WTC11 (cell line): ENCODE results near the gene CPNE9. TPM values are rescaled to one million over a fixed set of nuclear protein-coding genes. Genes with fewer than 3 reads are reported as not detected.

Source experiments
- ATAC-seq: fragments of 200-7000 bp; cut with Tn5 transposase; 2 replicates; pipeline ENCODE4 v1.10.0; 2021; ENCODE audit warnings: mild to moderate bottlenecking, moderate library complexity
- CTCF ChIA-PET: fragments of 300-600 bp; sonication (Branson Sonifier 250); formaldehyde crosslinking; loops from one replicate; lab custom pipeline; 2021; ENCODE audit warnings: antibody characterized with exemption; lab: Charles Lee
- POLR2A ChIA-PET: fragments of 350-600 bp; sonication (Branson Sonifier 250); formaldehyde crosslinking; loops from one replicate; lab custom pipeline; 2021; ENCODE audit warnings: antibody characterized with exemption; lab: Charles Lee
- DNase-seq: peaks from one replicate; pipeline ENCODE4 v3.0.0; 2021; ENCODE audit warnings: low spot score
- H3K27ac Mint-ChIP-seq: 2 replicates; pipeline ENCODE4 v1.8.0; 2021; ENCODE audit warnings: mixed read lengths
- H3K27me3 Mint-ChIP-seq: 2 replicates; pipeline ENCODE4 v1.8.0; 2021; ENCODE audit warnings: low read depth, mild to moderate bottlenecking, moderate library complexity, mixed read lengths
- H3K36me3 Mint-ChIP-seq: 2 replicates; pipeline ENCODE4 v1.8.0; 2021; ENCODE audit warnings: mixed read lengths
- H3K4me1 Mint-ChIP-seq: 2 replicates; pipeline ENCODE4 v1.8.0; 2022; ENCODE audit warnings: mixed read lengths
- H3K4me3 Mint-ChIP-seq: 2 replicates; pipeline ENCODE4 v1.8.0; 2021; ENCODE audit warnings: mild to moderate bottlenecking, moderate library complexity, mixed read lengths
- H3K9me3 Mint-ChIP-seq: 2 replicates; pipeline ENCODE4 v1.8.0; 2021; ENCODE audit warnings: mixed read lengths
- ARID4B ChIP-seq: sonication (generic); formaldehyde crosslinking; IDR thresholded peaks from 2 replicates; pipeline ENCODE4 v1.8.0; 2023; ENCODE audit warnings: missing genetic modification reagents, mild to moderate bottlenecking, borderline replicate concordance
- ATF2 ChIP-seq: sonication (generic); formaldehyde crosslinking; IDR thresholded peaks from 2 replicates; pipeline ENCODE4 v1.8.1; 2022; ENCODE audit warnings: low read depth, missing genetic modification reagents, borderline replicate concordance
- ATF3 ChIP-seq: sonication (generic); formaldehyde crosslinking; conservative IDR thresholded peaks from 2 replicates; pipeline ENCODE4 v1.8.1; 2022; ENCODE audit warnings: mild to moderate bottlenecking, missing genetic modification reagents
- CREB1 ChIP-seq: sonication (generic); formaldehyde crosslinking; IDR thresholded peaks from 2 replicates; pipeline ENCODE4 v1.8.0; 2023; ENCODE audit warnings: mild to moderate bottlenecking, missing genetic modification reagents
- E2F5 ChIP-seq: sonication (generic); formaldehyde crosslinking; IDR thresholded peaks from 2 replicates; pipeline ENCODE4 v1.8.1; 2022; ENCODE audit warnings: mild to moderate bottlenecking, moderate library complexity, missing genetic modification reagents
- ELF4 ChIP-seq: sonication (generic); formaldehyde crosslinking; IDR thresholded peaks from 2 replicates; pipeline ENCODE4 v1.8.1; 2022; ENCODE audit warnings: low read depth, mild to moderate bottlenecking, moderate library complexity, missing genetic modification reagents
- FOXK1 ChIP-seq: sonication (generic); formaldehyde crosslinking; IDR thresholded peaks from 2 replicates; pipeline ENCODE4 v1.8.0; 2022; ENCODE audit warnings: mild to moderate bottlenecking, moderate library complexity, missing genetic modification reagents
- GRHL2 ChIP-seq: fragments of 250-450 bp; sonication (Bioruptor Pico); IDR thresholded peaks from 2 replicates; pipeline ENCODE4 v1.8.0; 2022; ENCODE audit warnings: mild to moderate bottlenecking, moderate library complexity; ENCODE audit not compliant: insufficient replicate concordance, severe bottlenecking
- HMGA2 ChIP-seq: fragments of 250-450 bp; sonication (Bioruptor Pico); IDR thresholded peaks from 2 replicates; pipeline ENCODE4 v1.4.0; 2021; ENCODE audit warnings: mild to moderate bottlenecking, moderate library complexity
- HMGXB4 ChIP-seq: sonication (generic); formaldehyde crosslinking; IDR thresholded peaks from 2 replicates; pipeline ENCODE4 v1.8.1; 2023; ENCODE audit warnings: mild to moderate bottlenecking, moderate library complexity, missing genetic modification reagents
- JAZF1 ChIP-seq: fragments of 250-450 bp; sonication (Bioruptor Pico); IDR thresholded peaks from 2 replicates; pipeline ENCODE4 v1.9.0; 2021; ENCODE audit warnings: moderate library complexity, mild to moderate bottlenecking, inconsistent platforms
- MAX ChIP-seq: sonication (generic); formaldehyde crosslinking; IDR thresholded peaks from 2 replicates; pipeline ENCODE4 v1.8.0; 2022; ENCODE audit warnings: mild to moderate bottlenecking, missing genetic modification reagents
- MLX ChIP-seq: sonication (generic); formaldehyde crosslinking; IDR thresholded peaks from 2 replicates; pipeline ENCODE4 v1.8.1; 2023; ENCODE audit warnings: mild to moderate bottlenecking, missing genetic modification reagents, moderate library complexity
- NFE2L1 ChIP-seq: sonication (generic); formaldehyde crosslinking; IDR thresholded peaks from 2 replicates; pipeline ENCODE4 v1.8.1; 2023; ENCODE audit warnings: missing genetic modification reagents
- OVOL2 ChIP-seq: fragments of 250-450 bp; sonication (Bioruptor Pico); IDR thresholded peaks from 2 replicates; pipeline ENCODE4 v1.9.0; 2021; ENCODE audit warnings: mild to moderate bottlenecking, borderline replicate concordance
- RELA ChIP-seq: sonication (generic); formaldehyde crosslinking; IDR thresholded peaks from 2 replicates; pipeline ENCODE4 v1.8.1; 2022; ENCODE audit warnings: missing genetic modification reagents, mild to moderate bottlenecking, borderline replicate concordance
- SOX15 ChIP-seq: fragments of 250-450 bp; sonication (Bioruptor Pico); IDR thresholded peaks from 2 replicates; pipeline ENCODE4 v1.9.0; 2021; ENCODE audit warnings: mild to moderate bottlenecking
- SP1 ChIP-seq: sonication (generic); formaldehyde crosslinking; conservative IDR thresholded peaks from 2 replicates; pipeline ENCODE4 v1.8.1; 2022; ENCODE audit warnings: missing genetic modification reagents
- ZNF232 ChIP-seq: sonication (generic); formaldehyde crosslinking; IDR thresholded peaks from 2 replicates; pipeline ENCODE4 v1.8.0; 2022; ENCODE audit warnings: mild to moderate bottlenecking, missing genetic modification reagents
- total RNA-seq: library from RNA; stranded (reverse); gene quantifications from 3 replicates; pipeline ENCODE4 v1.2.3, GENCODE V29; 2021

The CPNE9 gene
- total RNA-seq, 1 experiment from 2014 or later: 3.2 TPM

- no peak overlapping the region for H3K27ac Mint-ChIP-seq
- ChIA-PET POLR2A (no interaction called here), CTCF (interaction anchor here (1.2 to 8.6 kb wide), 2 partner anchors 24 to 227 kb away, joined by 4 to 162 read pairs; no protein-coding TSS in a partner anchor)
- no peak for DNase-seq
- peaks cover 4% of the 10 kb centered on the region; the same call in 1 of the 2 replicates for H3K9me3 Mint-ChIP-seq
- no peaks in the 10 kb centered on the region; the same call in 1 of the 2 replicates for H3K27me3 Mint-ChIP-seq
- H3K36me3 Mint-ChIP-seq: peaks cover 4% of the 10 kb centered on the region; the same call in 1 of the 2 replicates
- H3K4me1 Mint-ChIP-seq: peaks cover 20% of the 10 kb centered on the region
- ATAC-seq: no peak
- no peak for TF ChIP-seq MAX (CRISPR knock-in tag)
- TF ChIP-seq ZNF232 (CRISPR knock-in tag): no peak
- no peak overlapping the region for H3K4me3 Mint-ChIP-seq
Measured at GRCh38 chr3:9729419-9729818, 25.8 kb downstream of the CPNE9 start.

GRCh38 chr3:9730657-9731205, 27.1 kb downstream of the CPNE9 start:
- DNase-seq: no peak
- peak; percentile 72 for ATAC-seq
- CTCF ChIA-PET: interaction anchor here (0.5 to 8.6 kb wide), 8 partner anchors 19 to 334 kb away, joined by 3 to 162 read pairs (median 3); partner anchors contain the start of gene OGG1
- Mint-ChIP-seq H3K9me3 (peaks cover 3% of the 10 kb centered on the region; the same call in 1 of the 2 replicates), H3K4me1 (peaks cover 18% of the 10 kb centered on the region), H3K27ac (peak overlapping the region; percentile 94), H3K27me3 (no peaks in the 10 kb centered on the region), H3K4me3 (peak overlapping the region; percentile 91), H3K36me3 (peaks cover 17% of the 10 kb centered on the region)
- POLR2A ChIA-PET: interaction anchor here (1.3 to 3.1 kb wide), 2 partner anchors 19 to 334 kb away, joined by 5 to 14 read pairs; partner anchors contain the start of gene OGG1
- TF ChIP-seq NFE2L1 (no peak), ATF2 (no peak), JAZF1 (CRISPR knock-in tag) (no peak), OVOL2 (CRISPR knock-in tag) (no peak), GRHL2 (CRISPR knock-in tag) (no peak)

- peak within 1 kb of the TSS; percentile 91 for H3K4me3 Mint-ChIP-seq
- POLR2A ChIA-PET: interaction anchor here (1.3 to 3.1 kb wide), 2 partner anchors 18 to 335 kb away, joined by 5 to 14 read pairs; partner anchors contain the start of gene OGG1
- CTCF ChIA-PET: interaction anchor here (0.7 to 8.6 kb wide), 9 partner anchors 16 to 335 kb away, joined by 3 to 162 read pairs (median 5); partner anchors contain the start of gene OGG1
- TF ChIP-seq SP1 (peak; percentile 84), HMGXB4 (CRISPR knock-in tag) (peak; percentile 80; the same call in 1 of the 2 replicates), SOX15 (CRISPR knock-in tag) (no peak), ARID4B (CRISPR knock-in tag) (0 out of 2 replicates have a peak, but pooled peaks have one; percentile 26), RELA (CRISPR knock-in tag) (no peak), CREB1 (CRISPR knock-in tag) (no peak), FOXK1 (CRISPR knock-in tag) (peak; percentile 83; the same call in 1 of the 2 replicates), E2F5 (0 out of 2 replicates have a peak, but pooled peaks have one; percentile 40), ELF4 (CRISPR knock-in tag) (no peak), MLX (CRISPR knock-in tag) (no peak), ATF3 (no peak), HMGA2 (CRISPR knock-in tag) (no peak)
Measured at GRCh38 chr3:9731206-9732079, 27.8 kb downstream of the CPNE9 start, which contains the start of gene BRPF1. BRPF1 (plus strand) TSS chr3:9731735; CDS start chr3:9734141, 2,406 bp downstream.

More at GRCh38 chr3:9731206-9732079, 27.8 kb downstream of the CPNE9 start, which contains the start of gene BRPF1:
- Mint-ChIP-seq H3K36me3 (peaks cover 21% of the 10 kb centered on the region), H3K4me1 (peaks cover 18% of the 10 kb centered on the region), H3K27ac (peak within 1 kb of the TSS; percentile 96), H3K27me3 (no peaks in the 10 kb centered on the region), H3K9me3 (no peaks in the 10 kb centered on the region)
- DNase-seq: peak; percentile 99
- ATAC-seq: peak; percentile 94
